ENCODE results near the gene FRAS1.

- TF ChIP-seq GATA3 (IDR thresholded peaks at IDR 0.05; ENCODE audit: low read depth, low read length): no peak
- TF ChIP-seq GATA2 (IDR thresholded peaks at IDR 0.05; ENCODE audit: low read depth, low read length): no peak
Observed at GRCh38 chr4:78484574-78484973, 427.5 kb downstream of the FRAS1 start.
